ENCODE results near the gene DAD1. TPM values are rescaled to one million over a fixed set of nuclear protein-coding genes. Genes with fewer than 3 reads are reported as not detected.

Gene DAD1
- total RNA-seq, 1 experiment from 2014 or later = 162 TPM

DNA sequence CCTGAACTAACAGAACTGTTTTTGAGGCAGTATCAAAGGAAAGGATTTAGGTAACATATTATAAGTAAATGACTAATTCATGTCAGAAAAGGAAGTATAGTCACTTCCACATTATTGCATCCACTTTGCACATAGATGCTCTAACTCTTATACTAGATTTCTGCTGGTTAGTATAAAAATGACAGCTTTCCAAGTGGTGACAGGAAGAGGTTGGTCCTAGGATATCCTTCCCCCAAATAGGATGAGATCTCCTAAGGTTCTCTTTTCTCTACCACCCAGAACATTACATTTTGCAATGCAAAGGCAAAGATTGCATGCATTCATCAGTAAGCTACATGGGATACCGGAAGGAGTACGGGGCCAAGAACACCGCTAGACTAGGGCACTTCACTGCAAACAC, 15.2 kb downstream of the DAD1 start:
- Histone ChIP-seq H2AFZ (ENCODE audit: low read depth, low read length, poor library complexity, severe bottlenecking) (no peak overlapping the region), H3K9ac (ENCODE audit: low read length) (no peak overlapping the region), H3K27me3 (ENCODE audit: insufficient read depth, low read length) (no peaks in the 10 kb centered on the region), H4K20me1 (ENCODE audit: insufficient read depth) (0 out of 2 replicates have a peak, but pooled peaks cover 4% of the 10 kb centered on the region), H3K9me3 (ENCODE audit: control insufficient read depth in 1 of 2, insufficient read depth in 1 of 2, low read depth in 1 of 2, low read length in 2 of 2) (no peaks in the 10 kb centered on the region), H3K27ac (ENCODE audit: low read depth, low read length) (no peak overlapping the region), H3K79me2 (ENCODE audit: insufficient read depth, low read length) (peaks cover 54% of the 10 kb centered on the region), H3K9me2 (ENCODE audit: insufficient read depth) (no peaks in the 10 kb centered on the region), H3K36me3 (ENCODE audit: control insufficient read depth in 1 of 2, insufficient read depth in 2 of 2, low read length in 2 of 2) (peaks cover 19 to 38% of the 10 kb centered on the region in 2 experiments), H3K4me3 (replicated peaks in 1 of 2; ENCODE audit: low read depth in 1 of 2, low read length in 2 of 2) (no peak overlapping the region), H3K4me1 (ENCODE audit: control insufficient read depth in 1 of 2, insufficient read depth in 2 of 2, low read length in 2 of 2) (peaks cover 6 to 24% of the 10 kb centered on the region in 2 experiments; a peak in 2 of 4 replicates), H3K4me2 (ENCODE audit: low read length) (no peak overlapping the region)
- no TSS peak for BruUV-seq (replicated peaks)
- no peak for TF ChIP-seq ZFX (IDR thresholded peaks at IDR 0.05)
- TF ChIP-seq POLR2A (IDR thresholded peaks at IDR 0.05; ENCODE audit: borderline replicate concordance, extremely low read depth, insufficient read depth, insufficient read length) = no peak
- TF ChIP-seq RAD21 (IDR thresholded peaks at IDR 0.05; ENCODE audit: low read depth) = no peak
- no peak for TF ChIP-seq CBX3 (IDR thresholded peaks at IDR 0.05; ENCODE audit: low read depth)
- TF ChIP-seq, protein P1, sequence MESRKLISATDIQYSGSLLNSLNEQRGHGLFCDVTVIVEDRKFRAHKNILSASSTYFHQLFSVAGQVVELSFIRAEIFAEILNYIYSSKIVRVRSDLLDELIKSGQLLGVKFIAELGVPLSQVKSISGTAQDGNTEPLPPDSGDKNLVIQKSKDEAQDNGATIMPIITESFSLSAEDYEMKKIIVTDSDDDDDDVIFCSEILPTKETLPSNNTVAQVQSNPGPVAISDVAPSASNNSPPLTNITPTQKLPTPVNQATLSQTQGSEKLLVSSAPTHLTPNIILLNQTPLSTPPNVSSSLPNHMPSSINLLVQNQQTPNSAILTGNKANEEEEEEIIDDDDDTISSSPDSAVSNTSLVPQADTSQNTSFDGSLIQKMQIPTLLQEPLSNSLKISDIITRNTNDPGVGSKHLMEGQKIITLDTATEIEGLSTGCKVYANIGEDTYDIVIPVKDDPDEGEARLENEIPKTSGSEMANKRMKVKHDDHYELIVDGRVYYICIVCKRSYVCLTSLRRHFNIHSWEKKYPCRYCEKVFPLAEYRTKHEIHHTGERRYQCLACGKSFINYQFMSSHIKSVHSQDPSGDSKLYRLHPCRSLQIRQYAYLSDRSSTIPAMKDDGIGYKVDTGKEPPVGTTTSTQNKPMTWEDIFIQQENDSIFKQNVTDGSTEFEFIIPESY (IDR thresholded peaks at IDR 0.05; ENCODE audit: extremely low read depth, insufficient replicate concordance, low read length) = no peak
- no peak for TF ChIP-seq YY1 (IDR thresholded peaks at IDR 0.05; ENCODE audit: extremely low read depth, insufficient replicate concordance, low read depth, low read length)
- TF ChIP-seq EZH2 (IDR thresholded peaks at IDR 0.05) = no peak
- TF ChIP-seq, protein P2, sequence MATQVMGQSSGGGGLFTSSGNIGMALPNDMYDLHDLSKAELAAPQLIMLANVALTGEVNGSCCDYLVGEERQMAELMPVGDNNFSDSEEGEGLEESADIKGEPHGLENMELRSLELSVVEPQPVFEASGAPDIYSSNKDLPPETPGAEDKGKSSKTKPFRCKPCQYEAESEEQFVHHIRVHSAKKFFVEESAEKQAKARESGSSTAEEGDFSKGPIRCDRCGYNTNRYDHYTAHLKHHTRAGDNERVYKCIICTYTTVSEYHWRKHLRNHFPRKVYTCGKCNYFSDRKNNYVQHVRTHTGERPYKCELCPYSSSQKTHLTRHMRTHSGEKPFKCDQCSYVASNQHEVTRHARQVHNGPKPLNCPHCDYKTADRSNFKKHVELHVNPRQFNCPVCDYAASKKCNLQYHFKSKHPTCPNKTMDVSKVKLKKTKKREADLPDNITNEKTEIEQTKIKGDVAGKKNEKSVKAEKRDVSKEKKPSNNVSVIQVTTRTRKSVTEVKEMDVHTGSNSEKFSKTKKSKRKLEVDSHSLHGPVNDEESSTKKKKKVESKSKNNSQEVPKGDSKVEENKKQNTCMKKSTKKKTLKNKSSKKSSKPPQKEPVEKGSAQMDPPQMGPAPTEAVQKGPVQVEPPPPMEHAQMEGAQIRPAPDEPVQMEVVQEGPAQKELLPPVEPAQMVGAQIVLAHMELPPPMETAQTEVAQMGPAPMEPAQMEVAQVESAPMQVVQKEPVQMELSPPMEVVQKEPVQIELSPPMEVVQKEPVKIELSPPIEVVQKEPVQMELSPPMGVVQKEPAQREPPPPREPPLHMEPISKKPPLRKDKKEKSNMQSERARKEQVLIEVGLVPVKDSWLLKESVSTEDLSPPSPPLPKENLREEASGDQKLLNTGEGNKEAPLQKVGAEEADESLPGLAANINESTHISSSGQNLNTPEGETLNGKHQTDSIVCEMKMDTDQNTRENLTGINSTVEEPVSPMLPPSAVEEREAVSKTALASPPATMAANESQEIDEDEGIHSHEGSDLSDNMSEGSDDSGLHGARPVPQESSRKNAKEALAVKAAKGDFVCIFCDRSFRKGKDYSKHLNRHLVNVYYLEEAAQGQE (IDR thresholded peaks at IDR 0.05; ENCODE audit: low read depth) = no peak
- TF ChIP-seq ZNF274 (IDR thresholded peaks at IDR 0.05; ENCODE audit: low read depth, low read length) = no peak
- TF ChIP-seq EGR1 (IDR thresholded peaks at IDR 0.05; ENCODE audit: low read depth) = no peak
- TF ChIP-seq, protein P3, sequence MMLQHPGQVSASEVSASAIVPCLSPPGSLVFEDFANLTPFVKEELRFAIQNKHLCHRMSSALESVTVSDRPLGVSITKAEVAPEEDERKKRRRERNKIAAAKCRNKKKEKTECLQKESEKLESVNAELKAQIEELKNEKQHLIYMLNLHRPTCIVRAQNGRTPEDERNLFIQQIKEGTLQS (IDR thresholded peaks at IDR 0.05) = no peak
- TF ChIP-seq EZH2phosphoT487 (IDR thresholded peaks at IDR 0.05; ENCODE audit: borderline replicate concordance) = no peak
- ATAC-seq (no peak), DNase-seq (ENCODE audit: low read depth, low spot score) (no peak)
- intact Hi-C loops (cut with micrococcal nuclease) = loop anchor here (5.0 kb wide), 1 partner anchor 193 kb away; the partner anchor contains the start of gene OXA1L
- ChIA-PET POLR2A (no interaction called here), RAD21 (ENCODE audit: low non-redundant PET in 1 of 2, low total read pairs in 2 of 2, uncharacterized antibody in 2 of 2, unreplicated experiment in 2 of 2) (interaction anchor here in 1 of 2 experiments (0.7 kb wide), 1 partner anchor 18 kb away, joined by 4 read pairs; no protein-coding TSS in a partner anchor), CTCF (interaction anchor here (4.8 kb wide), 1 partner anchor 78 kb away, joined by 93 read pairs; no protein-coding TSS in a partner anchor)
